MM.1S (cell line): ENCODE measurements around the gene STAG3.
"Not testable (repeated sequence)": the region's sequence is repeated elsewhere in the genome, so short reads cannot be mapped to it uniquely, and the experiment has no call there.

ENCODE experiments used
- DNase-seq: peaks from one replicate; pipeline ENCODE4 v3.0.0-alpha.2; 2015
- H2AFZ ChIP-seq: fragments of 300-600 bp; sonication (generic); 2 replicates; pipeline ENCODE4 v1.6.0; 2016; ENCODE audit warnings: antibody characterized with exemption, low read length
- H3F3A ChIP-seq: fragments of 300-600 bp; sonication (generic); 2 replicates; pipeline ENCODE4 v1.6.1; 2016; ENCODE audit warnings: mild to moderate bottlenecking, antibody characterized with exemption, low read length, moderate library complexity, mixed read lengths; ENCODE audit not compliant: insufficient read depth
- H3K27ac ChIP-seq: fragments of 300-600 bp; sonication (generic); 2 replicates; pipeline ENCODE4 v1.5.1; 2016; ENCODE audit warnings: mild to moderate bottlenecking, low read length
- H3K27me3 ChIP-seq: fragments of 300-600 bp; sonication (generic); replicated peaks from 2 replicates; pipeline ENCODE4 v1.6.0; 2016; ENCODE audit warnings: low read length; ENCODE audit not compliant: insufficient read depth
- H3K36me3 ChIP-seq: fragments of 300-600 bp; sonication (generic); replicated peaks from 2 replicates; pipeline ENCODE4 v1.6.1; 2016; ENCODE audit warnings: mild to moderate bottlenecking, low read length, mixed read lengths; ENCODE audit not compliant: insufficient read depth
- H3K4me1 ChIP-seq: fragments of 300-600 bp; sonication (generic); 2 replicates; pipeline ENCODE4 v1.6.1; 2016; ENCODE audit warnings: low read length, mixed read lengths
- H3K4me2 ChIP-seq: fragments of 300-600 bp; sonication (generic); 2 replicates; pipeline ENCODE4 v1.6.0; 2016; ENCODE audit warnings: low read depth, low read length
- H3K4me3 ChIP-seq: fragments of 300-600 bp; sonication (generic); 2 replicates; pipeline ENCODE4 v1.5.1; 2016; ENCODE audit warnings: low read length, mixed read lengths
- H3K79me2 ChIP-seq: fragments of 300-600 bp; sonication (generic); 2 replicates; pipeline ENCODE4 v1.6.1; 2016; ENCODE audit warnings: mixed run types, low read length, mixed read lengths
- H3K9ac ChIP-seq: fragments of 300-600 bp; sonication (generic); 2 replicates; pipeline ENCODE4 v1.6.1; 2016; ENCODE audit warnings: low read length, mixed read lengths
- H3K9me2 ChIP-seq: fragments of 300-600 bp; sonication (generic); replicated peaks from 2 replicates; pipeline ENCODE4 v1.6.1; 2016; ENCODE audit warnings: mild to moderate bottlenecking, low read length, mixed read lengths; ENCODE audit not compliant: insufficient read depth
- H3K9me3 ChIP-seq: fragments of 300-600 bp; sonication (generic); replicated peaks from 2 replicates; pipeline ENCODE4 v1.6.1; 2016; ENCODE audit warnings: mild to moderate bottlenecking, low read length, mixed read lengths; ENCODE audit not compliant: insufficient read depth
- H4K20me1 ChIP-seq: fragments of 300-600 bp; sonication (generic); 2 replicates; pipeline ENCODE4 v1.6.1; 2016; ENCODE audit warnings: mild to moderate bottlenecking, low read length, moderate library complexity, mixed read lengths; ENCODE audit not compliant: insufficient read depth
- EZH2 ChIP-seq: fragments of 300-600 bp; sonication (generic); optimal IDR thresholded peaks from 2 replicates; pipeline ENCODE3; 2017; ENCODE audit warnings: low read depth, mild to moderate bottlenecking, antibody characterized with exemption, low read length, mixed read lengths
- EZH2phosphoT487 ChIP-seq: fragments of 300-600 bp; sonication (generic); IDR thresholded peaks from 2 replicates; pipeline ENCODE4 v1.6.1; 2018; ENCODE audit warnings: antibody characterized with exemption, low read length
- TF ChIP-seq, protein P1 (sequence below): fragments of 300-600 bp; sonication (generic); IDR thresholded peaks from 2 replicates; pipeline ENCODE4 v1.5.1; 2016; ENCODE audit warnings: antibody characterized with exemption, low read length, mixed read lengths

STAG3 gene

DNA sequence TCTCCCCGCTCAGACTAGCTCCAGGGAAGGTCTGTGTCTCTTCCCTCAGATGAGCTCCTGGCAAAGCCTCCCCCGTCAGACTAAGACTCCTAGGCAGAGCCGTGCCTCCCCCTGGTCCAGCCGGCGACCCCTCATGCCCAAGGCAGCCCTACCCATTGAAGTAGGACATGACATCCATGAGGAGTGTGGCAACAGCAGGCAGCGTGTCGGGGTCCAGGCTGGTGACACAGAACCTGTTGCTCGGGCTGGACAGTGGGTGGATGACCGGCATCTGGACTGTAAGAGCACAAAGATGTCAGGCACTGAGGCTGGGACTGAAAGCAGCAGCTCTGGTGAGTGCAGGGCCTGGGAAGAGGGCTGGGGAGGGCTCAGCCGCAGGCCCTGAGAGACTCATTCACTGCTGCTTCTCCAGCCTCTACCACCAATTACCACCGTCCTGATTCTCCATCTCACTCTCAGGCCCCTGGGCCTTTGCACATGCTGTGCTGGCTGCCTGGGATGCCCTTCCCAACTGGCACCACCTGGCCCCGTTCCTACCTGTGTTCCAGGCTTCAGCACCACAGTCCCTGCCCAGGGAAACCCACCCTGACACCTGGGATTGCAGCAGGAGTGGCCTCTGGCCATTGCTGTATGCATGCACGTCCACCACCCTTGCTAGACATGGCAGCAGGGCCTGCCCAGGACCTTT, 44.9 kb downstream of the STAG3 start:
- Histone ChIP-seq H3K4me3 (no peak overlapping the region), H3K36me3 (no peaks in the 10 kb centered on the region), H2AFZ (no peak overlapping the region), H3K9ac (no peak overlapping the region), H3K79me2 (peaks cover 40% of the 10 kb centered on the region), H3K4me2 (peak overlapping the region; percentile 84; the same call in 1 of the 2 replicates), H3K27me3 (no peaks in the 10 kb centered on the region), H3F3A (peaks cover 10% of the 10 kb centered on the region), H3K9me2 (no peaks in the 10 kb centered on the region), H3K9me3 (no peaks in the 10 kb centered on the region), H3K27ac (peak overlapping the region; percentile 97; the same call in 1 of the 2 replicates), H4K20me1 (no peaks in the 10 kb centered on the region), H3K4me1 (peaks cover 36% of the 10 kb centered on the region)
- DNase-seq = no peak
- TF ChIP-seq EZH2phosphoT487 = no peak
- TF ChIP-seq EZH2 = no peak
- TF ChIP-seq, protein P1, sequence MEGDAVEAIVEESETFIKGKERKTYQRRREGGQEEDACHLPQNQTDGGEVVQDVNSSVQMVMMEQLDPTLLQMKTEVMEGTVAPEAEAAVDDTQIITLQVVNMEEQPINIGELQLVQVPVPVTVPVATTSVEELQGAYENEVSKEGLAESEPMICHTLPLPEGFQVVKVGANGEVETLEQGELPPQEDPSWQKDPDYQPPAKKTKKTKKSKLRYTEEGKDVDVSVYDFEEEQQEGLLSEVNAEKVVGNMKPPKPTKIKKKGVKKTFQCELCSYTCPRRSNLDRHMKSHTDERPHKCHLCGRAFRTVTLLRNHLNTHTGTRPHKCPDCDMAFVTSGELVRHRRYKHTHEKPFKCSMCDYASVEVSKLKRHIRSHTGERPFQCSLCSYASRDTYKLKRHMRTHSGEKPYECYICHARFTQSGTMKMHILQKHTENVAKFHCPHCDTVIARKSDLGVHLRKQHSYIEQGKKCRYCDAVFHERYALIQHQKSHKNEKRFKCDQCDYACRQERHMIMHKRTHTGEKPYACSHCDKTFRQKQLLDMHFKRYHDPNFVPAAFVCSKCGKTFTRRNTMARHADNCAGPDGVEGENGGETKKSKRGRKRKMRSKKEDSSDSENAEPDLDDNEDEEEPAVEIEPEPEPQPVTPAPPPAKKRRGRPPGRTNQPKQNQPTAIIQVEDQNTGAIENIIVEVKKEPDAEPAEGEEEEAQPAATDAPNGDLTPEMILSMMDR = no peak

DNA sequence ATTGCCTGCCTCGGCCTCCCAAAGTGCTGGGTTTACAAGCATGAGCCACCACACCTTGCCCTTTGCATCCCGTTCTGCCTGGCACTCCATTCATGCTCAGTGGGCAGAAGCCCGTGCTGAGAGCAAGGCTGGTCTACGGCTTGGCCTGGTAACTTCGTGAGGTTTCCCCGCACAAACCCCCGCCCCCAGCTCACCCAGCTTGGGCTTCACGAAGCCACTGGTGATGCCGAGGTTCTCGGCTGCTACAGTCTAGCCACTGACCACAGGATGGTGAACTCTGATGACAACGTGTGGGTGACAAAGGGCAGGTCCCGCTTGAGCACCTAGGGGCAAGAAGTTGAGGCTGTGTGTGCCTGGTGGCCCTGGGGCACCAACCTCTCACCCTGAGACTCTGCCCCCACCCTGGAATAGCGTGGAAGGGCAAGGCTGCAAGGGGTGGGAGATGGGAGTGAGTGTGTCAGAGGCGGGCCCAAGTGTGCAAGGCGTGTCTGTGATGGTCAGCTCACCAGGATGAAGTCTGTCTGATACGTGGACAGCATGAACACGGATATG, 45.7 kb downstream of the STAG3 start:
- peaks cover 40% of the 10 kb centered on the region for H3K79me2 ChIP-seq
- H3F3A ChIP-seq, H3K9me2 ChIP-seq, H3K27ac ChIP-seq, H3K9me3 ChIP-seq, H3K9ac ChIP-seq, H3K4me3 ChIP-seq, H3K27me3 ChIP-seq, H4K20me1 ChIP-seq, DNase-seq, H3K4me2 ChIP-seq, H2AFZ ChIP-seq, H3K36me3 ChIP-seq: not testable (repeated sequence)
- H3K4me1 ChIP-seq = peaks cover 34% of the 10 kb centered on the region

DNA sequence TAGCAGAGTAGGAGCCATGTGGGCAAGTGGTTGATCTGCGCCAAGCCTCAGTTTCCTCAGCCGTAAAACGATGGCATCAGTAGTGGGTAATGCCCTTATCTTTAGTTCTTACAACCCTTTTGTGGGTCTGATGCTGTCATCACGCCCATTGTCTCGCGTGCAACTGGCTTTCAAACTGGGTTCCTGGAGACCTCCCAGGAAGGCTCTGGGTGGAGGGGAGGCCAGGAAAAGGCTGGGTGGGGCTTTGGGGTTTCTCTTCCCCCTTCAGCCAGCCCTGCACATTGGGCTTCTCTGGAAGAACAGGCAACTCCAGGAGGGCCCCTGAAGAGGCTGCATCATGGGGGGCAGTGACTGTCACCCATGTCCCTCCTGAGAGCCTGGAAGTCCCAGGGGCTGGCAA, 47.2 kb downstream of the STAG3 start:
- H3K9me3 ChIP-seq, H3K9me2 ChIP-seq, H3K4me2 ChIP-seq, H4K20me1 ChIP-seq, H3K9ac ChIP-seq, DNase-seq, H2AFZ ChIP-seq, H3F3A ChIP-seq, H3K27me3 ChIP-seq, H3K27ac ChIP-seq, H3K4me3 ChIP-seq, H3K36me3 ChIP-seq: not testable (repeated sequence)
- Histone ChIP-seq H3K4me1 (peaks cover 23% of the 10 kb centered on the region), H3K79me2 (peaks cover 39% of the 10 kb centered on the region)

DNA sequence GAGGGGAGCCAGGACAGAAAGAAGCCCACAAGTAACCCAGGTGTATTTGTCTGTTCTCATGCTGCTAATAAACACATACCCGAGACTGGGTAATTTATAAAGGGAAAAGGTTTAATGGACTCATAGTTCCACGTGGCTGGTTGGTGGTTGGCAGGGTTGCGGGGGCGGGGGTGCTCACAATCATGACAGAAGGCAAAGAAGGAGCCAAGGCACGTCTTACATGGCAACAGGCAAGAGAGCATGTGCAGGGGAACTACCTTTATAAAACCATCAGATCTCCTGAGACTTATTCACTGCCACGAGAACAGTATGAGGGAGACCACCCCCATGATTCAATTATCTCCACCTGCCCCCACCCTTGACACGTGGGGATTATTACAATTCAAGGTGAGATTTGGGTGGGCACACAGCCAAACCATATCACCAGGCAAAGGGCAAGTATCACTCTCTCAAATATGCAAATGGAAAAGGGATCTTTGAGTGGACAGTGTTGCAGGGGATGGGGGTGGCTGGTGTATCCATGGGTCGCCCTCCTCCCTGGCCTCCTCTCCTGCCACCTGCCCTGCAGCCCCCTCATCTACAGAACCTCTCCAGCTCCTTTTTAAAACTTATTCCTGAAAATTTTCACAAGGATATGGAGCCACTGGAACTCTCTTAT, 57.1 kb downstream of the STAG3 start:
- DNase-seq, H3K4me3 ChIP-seq, H3K9ac ChIP-seq, H3K9me3 ChIP-seq, H3F3A ChIP-seq, H3K79me2 ChIP-seq, H3K4me1 ChIP-seq, H3K36me3 ChIP-seq, H4K20me1 ChIP-seq, H3K27ac ChIP-seq, H3K9me2 ChIP-seq, H3K4me2 ChIP-seq, H3K27me3 ChIP-seq, H2AFZ ChIP-seq: not testable (repeated sequence)

GRCh38 chr7:100239975-100240374, 62.3 kb downstream of the STAG3 start:
- H3K9me3 ChIP-seq, H3K27me3 ChIP-seq, H3K4me3 ChIP-seq, H3K9ac ChIP-seq, H3F3A ChIP-seq, H3K79me2 ChIP-seq, H3K4me2 ChIP-seq, H3K36me3 ChIP-seq, H2AFZ ChIP-seq, H3K27ac ChIP-seq, H3K9me2 ChIP-seq, H3K4me1 ChIP-seq, DNase-seq, H4K20me1 ChIP-seq: not testable (repeated sequence)

DNA sequence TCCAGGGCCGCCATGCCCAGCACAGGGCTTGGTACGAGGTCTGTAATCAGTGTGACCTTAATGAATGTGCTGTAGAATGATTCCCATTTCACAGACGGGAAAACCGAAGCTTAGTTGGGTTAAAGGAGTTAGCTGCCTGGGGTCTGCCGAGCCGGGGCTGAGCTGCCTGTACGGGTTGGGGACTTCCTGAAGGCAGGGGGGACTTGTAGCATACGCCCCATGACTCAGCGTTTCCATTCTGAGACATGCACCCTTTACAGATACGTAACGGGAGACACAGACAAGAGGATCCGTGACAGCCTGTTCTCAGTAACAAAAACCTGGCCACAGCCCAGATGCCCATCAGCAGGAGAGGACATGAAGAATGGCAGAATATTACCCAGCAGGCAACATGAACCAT, 65.7 kb downstream of the STAG3 start:
- not testable (repeated sequence) for H2AFZ ChIP-seq, H3K36me3 ChIP-seq, H3K79me2 ChIP-seq, H3K4me2 ChIP-seq, H3K27ac ChIP-seq, H3F3A ChIP-seq, DNase-seq, H4K20me1 ChIP-seq, H3K4me3 ChIP-seq, H3K9me2 ChIP-seq, H3K9me3 ChIP-seq, H3K9ac ChIP-seq, H3K27me3 ChIP-seq, H3K4me1 ChIP-seq
